Aorta (tissue), 5 donors: ENCODE measurements around the gene RANBP1. TPM values are rescaled to one million over a fixed set of nuclear protein-coding genes. Genes with fewer than 3 reads are reported as not detected.

ENCODE experiments used
- ATAC-seq: fragments of 200-7000 bp; cut with Tn5 transposase; one replicate; pipeline ENCODE4 v1.9.1; 2022; ENCODE audit warnings: moderate library complexity; ENCODE audit not compliant: low FRiP score
- DNase-seq, 2 donors: peaks; one replicate each; pipeline ENCODE4 v3.0.0-alpha.2; 2020
- H3K27ac ChIP-seq, 2 donors: one replicate each; pipeline ENCODE4 v1.5.1; 2013; ENCODE audit warnings: low read length in 2 of 2, mild to moderate bottlenecking in 2 of 2, moderate library complexity in 2 of 2, control low read depth in 1 of 2, inconsistent platforms in 1 of 2, low read depth in 1 of 2
- H3K27me3 ChIP-seq, 2 donors: one replicate each; pipeline ENCODE4 v1.6.1; 2013; ENCODE audit warnings: control low read depth in 1 of 2, low read length in 1 of 2, mild to moderate bottlenecking in 1 of 2, moderate library complexity in 1 of 2; ENCODE audit not compliant: insufficient read depth in 2 of 2, control insufficient read depth in 1 of 2
- H3K36me3 ChIP-seq, 2 donors: one replicate each; pipeline ENCODE4 v1.6.1; 2013; ENCODE audit warnings: control low read depth in 1 of 2, low read length in 1 of 2, mild to moderate bottlenecking in 1 of 2; ENCODE audit not compliant: insufficient read depth in 2 of 2, control insufficient read depth in 1 of 2
- H3K4me1 ChIP-seq, 2 donors: one replicate each; pipeline ENCODE4 v1.6.1; 2013; ENCODE audit warnings: low read length in 2 of 2, control low read depth in 1 of 2, mild to moderate bottlenecking in 1 of 2, moderate library complexity in 1 of 2; ENCODE audit not compliant: insufficient read depth in 2 of 2, control insufficient read depth in 1 of 2
- H3K4me3 ChIP-seq, 2 donors: one replicate each; pipeline ENCODE4 v1.5.1; 2013; ENCODE audit warnings: low read length in 2 of 2, control low read depth in 1 of 2, mild to moderate bottlenecking in 1 of 2
- H3K9me3 ChIP-seq: one replicate; pipeline ENCODE4 v1.6.1; 2013; ENCODE audit warnings: mild to moderate bottlenecking, low read length; ENCODE audit not compliant: control insufficient read depth
- WGBS, 2 donors: extraction: QIAGEN DNeasy Blood & Tissue Kit; methylation state at CpG; one replicate each; pipeline ENCODE4 v1.1.7; 2013; 5-methylcytosine and 5-hydroxymethylcytosine counted together
- intact Hi-C, 2 donors: fragments of 100-400 bp; cut with DNase I; formaldehyde crosslinking; loops; one replicate each; pipeline versions ENCODE4 v1.14.2 to v1.15.0; 2022
- polyA plus RNA-seq, 2 donors: library from polyadenylated mRNA; stranded (reverse); fragments of 200-250 nt; gene quantifications; one replicate each; pipeline ENCODE4 v1.2.3, GENCODE V29; 2013
- total RNA-seq, 2 donors: library from RNA; stranded (reverse); fragmentation: NEBNext Ultra II Directional; extraction: Animal tissue kit (Norgen Biotek cat#: 25700); gene quantifications; one replicate each; pipeline ENCODE4 v1.2.1, GENCODE V29; 2021
- donor health status: healthy with polysubstance abuse.
- donor health status: Bipolar disorder and iron deficiency.
- donor health status: DM: no; HTN: no; CAD: no.
- donor health status: DM: no; HTN: no; CAD: no.
- donor health status: DM: yes; HTN: yes; CAD: no.

Gene RANBP1
- total and polyA plus RNA-seq, 4 donors: 49.8 to 75.0 (median 56.1) TPM

DNA sequence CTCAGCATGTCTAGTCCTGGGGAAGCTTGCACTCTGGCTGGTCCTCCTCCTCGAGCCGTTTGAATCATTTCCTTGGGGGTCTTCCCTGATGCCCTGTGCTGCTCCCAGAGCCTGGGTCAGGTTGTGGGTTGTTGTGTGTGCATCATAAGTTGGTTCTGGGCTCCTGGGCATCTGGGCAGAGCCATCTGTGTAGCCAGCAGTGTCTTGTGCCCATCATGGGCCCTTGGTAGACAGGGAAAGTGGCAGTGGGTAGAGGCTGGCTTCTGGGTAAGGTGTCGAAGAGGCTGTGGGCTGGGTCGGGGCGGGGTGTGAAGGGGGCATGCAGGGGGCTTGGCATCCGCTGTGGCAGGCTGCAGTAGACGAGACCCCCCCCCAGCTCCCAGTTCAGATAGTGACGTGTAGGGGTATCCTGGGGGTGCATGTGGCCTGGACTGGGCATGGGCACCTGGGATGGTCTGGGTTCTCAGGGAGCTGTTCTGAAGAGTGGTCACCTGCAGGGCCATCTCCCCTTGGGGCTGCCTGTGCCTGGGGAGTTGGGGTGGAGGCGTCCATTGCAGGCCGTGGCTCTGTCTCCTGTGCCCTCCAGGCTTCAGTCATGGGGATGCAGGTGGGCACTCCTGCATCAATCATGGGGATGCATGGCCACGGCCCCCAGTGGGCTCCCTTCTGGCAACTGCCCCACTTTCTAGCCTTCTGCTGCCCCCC, 8.3 kb downstream of the RANBP1 start:
- H3K27ac ChIP-seq: no peak overlapping the region
- no peak overlapping the region for H3K4me3 ChIP-seq
- H3K27me3 ChIP-seq: no peaks in the 10 kb centered on the region
- ATAC-seq (no peak), DNase-seq (no peak)
- 88 to 89% methylated on average over 11 of the region's 11 CpGs for WGBS, 2 donors
- intact Hi-C loops: no loop called here
- H3K9me3 ChIP-seq: no peaks in the 10 kb centered on the region
- H3K4me1 ChIP-seq: no peaks in the 10 kb centered on the region
- H3K36me3 ChIP-seq: peaks cover 0 to 3% of the 10 kb centered on the region in 2 donors

DNA sequence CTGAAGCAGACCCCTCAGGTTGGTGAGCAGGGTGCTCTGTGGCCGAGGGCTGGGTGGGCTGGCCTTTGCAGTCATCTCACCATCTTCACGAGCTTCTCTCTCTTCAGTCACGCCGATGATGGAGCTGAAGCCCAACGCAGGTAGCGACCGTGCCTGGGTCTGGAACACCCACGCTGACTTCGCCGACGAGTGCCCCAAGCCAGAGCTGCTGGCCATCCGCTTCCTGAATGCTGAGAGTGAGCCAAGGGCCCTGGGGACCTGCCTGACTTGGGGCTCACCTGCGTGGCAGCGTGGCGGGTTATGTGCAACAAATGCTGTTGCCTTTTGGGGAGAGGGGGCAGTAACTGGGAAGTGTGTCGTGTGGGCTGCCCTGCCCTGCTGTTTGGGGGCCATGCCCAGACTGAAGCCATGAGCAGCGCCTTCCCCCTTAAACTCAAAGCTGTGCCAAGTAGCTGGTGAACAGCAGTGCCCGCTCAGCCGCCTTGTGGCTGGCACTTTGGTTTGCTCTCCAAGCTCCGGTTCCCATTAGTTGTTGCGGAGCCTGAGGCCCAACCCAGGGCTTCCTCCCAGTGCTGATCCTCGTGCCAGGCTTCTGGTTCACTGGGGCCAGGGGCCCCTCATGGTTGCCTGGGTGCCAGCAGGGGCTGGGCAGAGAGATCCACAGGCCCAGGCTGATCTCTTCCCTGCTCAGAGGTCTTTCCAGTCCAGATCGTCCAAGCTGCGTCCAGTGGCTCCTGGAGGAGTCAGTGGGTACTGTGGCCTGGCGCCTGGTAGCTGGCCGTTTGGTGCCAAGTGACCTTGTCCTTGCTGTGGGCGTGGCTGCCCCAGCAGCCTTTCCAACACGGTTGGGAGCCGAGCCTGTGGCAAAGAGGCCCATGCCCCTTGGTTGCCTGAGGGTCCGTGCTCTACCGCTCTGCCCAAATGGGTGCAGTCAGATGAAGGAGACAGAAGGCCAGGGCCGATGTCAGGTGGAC, 9.6 kb downstream of the RANBP1 start:
- Histone ChIP-seq H3K27ac (no peak overlapping the region), H3K9me3 (no peaks in the 10 kb centered on the region), H3K36me3 (peaks cover 0 to 3% of the 10 kb centered on the region in 2 donors), H3K27me3 (no peaks in the 10 kb centered on the region), H3K4me3 (no peak overlapping the region), H3K4me1 (no peaks in the 10 kb centered on the region)
- WGBS, 2 donors: 85 to 88% methylated on average over 32 of the region's 32 CpGs
- intact Hi-C loops: no loop called here
- ATAC-seq (no peak), DNase-seq (no peak)

- Histone ChIP-seq H3K27ac (no peak overlapping the region), H3K36me3 (peaks cover 0 to 3% of the 10 kb centered on the region in 2 donors), H3K27me3 (no peaks in the 10 kb centered on the region), H3K4me1 (no peaks in the 10 kb centered on the region), H3K9me3 (no peaks in the 10 kb centered on the region), H3K4me3 (no peak overlapping the region)
- DNase-seq (no peak), ATAC-seq (no peak)
- intact Hi-C loops: no loop called here
- WGBS, 2 donors: 81 to 82% methylated on average over 19 of the region's 19 CpGs
These were observed 10.6 kb downstream of the RANBP1 start for GRCh38 chr22:20126284-20127029.

- 83 to 84% methylated on average over 15 of the region's 15 CpGs for WGBS, 2 donors
- Histone ChIP-seq H3K27ac (no peak overlapping the region), H3K36me3 (peaks cover 0 to under 1% of the 10 kb centered on the region in 2 donors), H3K4me3 (no peak overlapping the region), H3K9me3 (no peaks in the 10 kb centered on the region), H3K27me3 (no peaks in the 10 kb centered on the region), H3K4me1 (no peaks in the 10 kb centered on the region)
- ATAC-seq (no peak), DNase-seq (no peak)
- intact Hi-C loops: no loop called here
These were observed 11.5 kb downstream of the RANBP1 start for GRCh38 chr22:20127318-20127868.

- Histone ChIP-seq H3K27me3 (no peaks in the 10 kb centered on the region), H3K4me3 (no peak overlapping the region), H3K27ac (no peak overlapping the region), H3K36me3 (no peaks in the 10 kb centered on the region), H3K4me1 (no peaks in the 10 kb centered on the region), H3K9me3 (no peaks in the 10 kb centered on the region)
- ATAC-seq: no peak
- intact Hi-C loops: no loop called here
- no peak for DNase-seq
- 71 to 72% methylated on average over 17 of the region's 17 CpGs for WGBS, 2 donors
These were observed 12.1 kb downstream of the RANBP1 start for GRCh38 chr22:20127869-20128618.

GRCh38 chr22:20128619-20128901, 12.7 kb downstream of the RANBP1 start:
- ATAC-seq (no peak), DNase-seq (no peak)
- Histone ChIP-seq H3K9me3 (no peaks in the 10 kb centered on the region), H3K4me3 (no peak overlapping the region), H3K27me3 (no peaks in the 10 kb centered on the region), H3K4me1 (no peaks in the 10 kb centered on the region), H3K27ac (no peak overlapping the region), H3K36me3 (no peaks in the 10 kb centered on the region)
- intact Hi-C loops: no loop called here
- 36 to 46% methylated on average over 2 of the region's 2 CpGs for WGBS, 2 donors

DNA sequence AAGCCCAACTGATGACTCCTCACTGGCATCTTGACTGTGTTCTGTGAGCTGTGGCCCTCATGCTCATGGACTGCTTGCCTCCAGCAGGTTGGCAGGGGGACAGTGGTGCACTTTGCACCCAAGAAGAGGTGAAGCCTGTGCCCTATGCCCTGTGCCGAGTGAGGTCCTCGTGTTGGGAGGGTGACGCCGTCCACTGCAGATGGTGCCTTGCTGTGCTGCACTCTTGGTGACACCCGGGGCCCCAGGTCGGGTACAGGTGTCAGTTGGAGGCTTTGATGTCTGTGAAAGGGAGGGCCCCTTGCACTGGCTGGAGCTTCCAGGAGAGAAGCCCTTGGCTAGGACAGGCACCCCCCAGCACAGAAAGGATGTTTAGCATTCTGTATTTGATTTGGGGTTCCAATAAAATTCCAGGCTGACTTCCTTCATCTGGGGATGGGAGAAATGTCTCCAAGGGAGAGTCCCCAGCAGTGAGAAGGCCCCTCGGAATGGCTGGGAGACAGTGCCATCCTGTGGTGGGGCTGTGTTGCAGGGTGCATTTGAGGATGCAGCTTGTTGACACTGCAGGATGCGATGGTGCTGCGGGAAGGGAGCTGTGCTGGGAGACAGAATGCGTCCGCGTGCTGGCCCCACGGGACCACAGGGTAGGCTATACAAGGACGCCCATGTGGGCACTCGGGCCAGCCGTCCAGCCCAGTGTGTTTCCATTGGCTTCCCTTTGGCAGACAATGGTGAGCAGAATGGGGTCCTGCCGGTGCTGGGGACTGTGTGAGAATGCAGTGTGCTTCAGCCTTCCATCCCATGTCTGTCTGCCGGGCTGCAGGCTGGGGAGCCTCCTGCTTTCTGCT, 13.2 kb downstream of the RANBP1 start:
- Histone ChIP-seq H3K4me1 (no peaks in the 10 kb centered on the region), H3K27me3 (no peaks in the 10 kb centered on the region), H3K9me3 (no peaks in the 10 kb centered on the region), H3K4me3 (no peak overlapping the region), H3K36me3 (no peaks in the 10 kb centered on the region), H3K27ac (no peak overlapping the region)
- WGBS, 2 donors: 23 to 30% methylated on average over 18 of the region's 18 CpGs
- DNase-seq (no peak), ATAC-seq (no peak)
- intact Hi-C loops: no loop called here
